Effector memory CD4-positive, alpha-beta T cell (primary cell): ENCODE data around the gene LATS1.
"Not testable (repeated sequence)": the region's sequence is repeated elsewhere in the genome, so short reads cannot be mapped to it uniquely, and the experiment has no call there.

ENCODE experiments used
- DNase-seq, 3 donors: peaks; one replicate each; pipeline ENCODE4 v3.0.0-alpha.2; 2020
- H3K27ac ChIP-seq: 2 replicates; pipeline ENCODE4 v1.7.0; 2013; ENCODE audit warnings: mild to moderate bottlenecking, low read length, moderate library complexity; ENCODE audit not compliant: insufficient read depth, poor library complexity, severe bottlenecking
- H3K27me3 ChIP-seq: replicated peaks from 2 replicates; pipeline ENCODE4 v1.7.0; 2013; ENCODE audit warnings: mild to moderate bottlenecking, low read length; ENCODE audit not compliant: insufficient read depth, control insufficient read depth, poor library complexity, severe bottlenecking
- H3K36me3 ChIP-seq: 2 replicates; pipeline ENCODE4 v1.7.0; 2013; ENCODE audit warnings: mild to moderate bottlenecking, low read length, moderate library complexity; ENCODE audit not compliant: control insufficient read depth, insufficient read depth
- H3K4me1 ChIP-seq: 2 replicates; pipeline ENCODE4 v1.7.0; 2013; ENCODE audit warnings: low read length, mild to moderate bottlenecking; ENCODE audit not compliant: control insufficient read depth, insufficient read depth, poor library complexity, severe bottlenecking
- H3K4me3 ChIP-seq: 2 replicates; pipeline ENCODE4 v1.7.0; 2013; ENCODE audit warnings: low read length, low read depth, mild to moderate bottlenecking; ENCODE audit not compliant: insufficient read depth, poor library complexity, severe bottlenecking
- H3K9me3 ChIP-seq: 2 replicates; pipeline ENCODE4 v1.7.0; 2013; ENCODE audit warnings: mild to moderate bottlenecking, low read length, moderate library complexity; ENCODE audit not compliant: control insufficient read depth
- total RNA-seq, 3 donors: gene quantifications; one replicate each; lab custom pipeline; 2026; lab: John Stamatoyannopoulos, UW

The LATS1 gene
- 60.1 to 92.5 (median 68.3) reads per million in 3 donors for total RNA-seq

DNA sequence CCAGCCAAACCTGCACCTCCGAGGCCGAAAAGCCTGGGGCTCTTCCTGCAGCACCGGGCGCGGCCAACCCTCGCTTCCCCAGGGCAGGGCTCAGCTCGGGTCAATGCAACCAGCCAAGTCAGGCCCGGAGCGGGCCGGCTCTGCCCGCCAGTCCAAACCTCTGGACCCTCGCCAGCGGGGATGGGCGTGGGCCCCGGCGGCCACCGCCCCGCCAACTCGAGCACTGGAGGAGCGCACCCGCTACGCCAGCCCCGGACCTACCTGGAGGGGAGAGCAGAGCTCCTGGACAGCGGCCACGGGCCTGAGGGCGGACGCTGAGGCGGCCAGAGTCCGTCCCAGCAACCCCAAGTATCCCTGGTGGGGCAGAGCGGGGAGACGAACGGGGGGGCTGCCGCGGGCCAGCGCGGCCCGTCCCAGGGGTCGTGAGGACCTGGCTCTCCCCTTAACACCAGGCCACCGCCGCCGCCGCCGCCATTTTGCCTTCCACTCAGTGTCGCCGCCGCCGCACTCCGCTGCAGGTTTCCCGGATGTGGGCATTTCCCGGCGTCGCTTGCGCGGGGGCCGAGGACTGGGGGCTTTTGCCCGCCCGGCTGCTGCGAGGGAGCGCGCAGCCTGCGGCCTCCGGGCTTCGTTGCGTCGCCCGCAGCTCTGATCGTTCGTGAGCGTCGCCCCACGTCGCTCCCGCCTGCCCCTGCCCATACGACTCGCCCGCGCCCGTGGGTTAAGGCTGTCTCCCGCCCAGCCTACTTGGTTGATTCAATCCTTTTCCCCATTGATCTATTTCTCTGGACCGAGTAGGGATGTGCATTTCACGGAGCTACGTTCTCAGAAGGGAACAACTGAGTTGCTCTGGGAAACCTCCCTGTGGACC, at the start of gene LATS1:
TSS of gene LATS1 (minus strand) at position 514 of the 871 bp plus-strand sequence. CDS start 15,975 bp downstream, outside the sequence.
- Histone ChIP-seq H3K27me3 (no peaks in the 10 kb centered on the region), H3K4me3 (peak within 1 kb of the TSS; percentile 87), H3K27ac (peak within 1 kb of the TSS; percentile 91), H3K36me3 (no peaks in the 10 kb centered on the region), H3K9me3 (no peaks in the 10 kb centered on the region), H3K4me1 (peaks cover 5% of the 10 kb centered on the region)
- DNase-seq = peak; percentile 85 to 88 (median 85)

DNA sequence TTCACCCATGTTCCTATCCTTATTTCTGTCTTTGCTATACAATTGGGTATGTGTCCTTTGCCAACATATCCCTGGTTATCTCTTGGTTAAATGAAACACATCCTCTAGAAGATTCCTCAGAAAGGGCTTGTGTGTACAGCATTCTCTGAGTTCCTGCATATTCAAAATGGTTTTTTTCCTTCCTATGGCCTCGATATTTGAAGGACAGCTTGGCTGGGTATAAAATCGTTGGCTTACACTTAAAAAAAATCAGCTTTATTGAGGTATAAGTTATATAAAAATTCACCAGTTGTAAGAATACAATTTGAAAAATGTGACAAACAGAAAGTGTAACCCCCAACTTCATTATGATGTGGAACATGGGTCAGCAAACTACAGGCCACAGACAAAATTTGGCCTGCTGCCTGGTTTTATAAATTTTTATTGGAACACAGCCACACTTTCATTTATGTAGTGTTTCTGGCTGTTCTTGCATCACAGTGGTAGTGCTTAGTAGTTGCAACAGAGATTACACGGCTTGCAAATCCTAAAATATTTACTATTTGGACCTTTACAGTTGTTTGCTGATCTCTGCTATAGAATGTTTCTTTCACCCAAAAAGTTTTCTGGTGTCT, 48.4 kb upstream of the LATS1 start:
- Histone ChIP-seq H3K27me3 (no peaks in the 10 kb centered on the region), H3K4me3 (no peak overlapping the region), H3K27ac (no peak overlapping the region), H3K4me1 (no peaks in the 10 kb centered on the region), H3K9me3 (no peaks in the 10 kb centered on the region), H3K36me3 (peaks cover 3% of the 10 kb centered on the region)
- no peak for DNase-seq

DNA sequence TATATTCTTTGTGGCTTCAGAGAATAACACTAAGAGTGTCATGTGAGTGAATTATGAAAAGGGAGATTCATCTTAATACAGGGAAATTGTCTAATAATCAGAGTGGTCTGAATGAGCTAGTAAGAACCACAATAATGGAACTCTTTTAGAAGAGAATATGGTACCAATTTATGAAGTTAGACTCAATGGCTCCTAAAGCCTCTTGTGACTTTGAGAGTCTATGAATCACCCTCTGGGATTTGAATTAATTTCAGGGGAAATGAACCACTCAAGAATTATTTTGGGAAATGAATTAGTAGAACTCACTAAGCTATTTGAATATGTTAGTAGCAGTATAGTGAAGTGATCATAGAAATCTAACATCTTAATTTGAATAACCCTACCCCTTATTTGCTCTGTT, 46.0 kb upstream of the LATS1 start:
- Histone ChIP-seq H3K4me3 (no peak overlapping the region), H3K36me3 (peaks cover 10% of the 10 kb centered on the region), H3K27me3 (no peaks in the 10 kb centered on the region), H3K4me1 (no peaks in the 10 kb centered on the region), H3K27ac (no peak overlapping the region), H3K9me3 (no peaks in the 10 kb centered on the region)
- DNase-seq = no peak

DNA sequence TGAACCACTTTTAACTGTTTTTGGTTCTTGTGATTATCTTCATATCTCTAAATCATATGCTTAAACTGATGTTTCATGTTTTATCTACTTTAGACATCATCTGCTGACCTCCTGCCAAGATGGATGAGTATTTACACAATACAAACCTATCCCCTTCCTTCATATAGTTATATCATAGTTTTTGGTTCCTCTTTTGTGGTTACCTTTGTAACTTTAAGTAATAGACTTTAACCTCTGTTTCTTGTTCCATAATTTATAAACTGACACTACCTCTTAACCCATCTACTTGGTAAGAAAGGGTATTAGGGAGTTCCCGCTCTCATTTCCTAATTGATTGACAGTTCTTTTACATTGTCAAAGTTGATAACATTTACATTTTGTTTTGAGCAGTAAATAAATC, 43.5 kb upstream of the LATS1 start:
- Histone ChIP-seq H3K4me1 (no peaks in the 10 kb centered on the region), H3K27me3 (no peaks in the 10 kb centered on the region), H3K27ac (no peak overlapping the region), H3K9me3 (no peaks in the 10 kb centered on the region), H3K4me3 (no peak overlapping the region), H3K36me3 (peaks cover 10% of the 10 kb centered on the region)
- no peak for DNase-seq

DNA sequence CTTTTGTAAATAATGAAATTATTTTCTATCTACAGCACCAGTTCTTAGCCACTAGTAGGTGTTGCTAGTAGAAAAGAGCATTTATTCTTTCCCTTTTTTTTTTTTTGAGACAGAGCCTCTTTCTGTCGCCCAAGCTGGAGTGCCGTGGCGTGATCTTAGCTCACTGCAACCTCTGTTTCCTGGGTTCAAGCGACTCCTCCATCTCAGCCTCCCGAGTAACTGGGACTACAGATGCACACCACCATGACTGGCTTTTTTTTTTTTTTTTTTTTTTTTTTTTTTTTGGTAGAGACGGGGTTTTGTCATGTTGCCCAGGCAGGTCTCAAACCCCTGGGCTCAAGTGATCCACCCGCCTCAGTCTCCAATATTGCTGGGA, 38.3 kb upstream of the LATS1 start:
- H3K4me3 ChIP-seq = no peak overlapping the region
- H3K27ac ChIP-seq = no peak overlapping the region
- peaks cover 7% of the 10 kb centered on the region for H3K36me3 ChIP-seq
- H3K27me3 ChIP-seq = no peaks in the 10 kb centered on the region
- H3K4me1 ChIP-seq = peaks cover 3% of the 10 kb centered on the region
- no peak for DNase-seq
- H3K9me3 ChIP-seq = no peaks in the 10 kb centered on the region

DNA sequence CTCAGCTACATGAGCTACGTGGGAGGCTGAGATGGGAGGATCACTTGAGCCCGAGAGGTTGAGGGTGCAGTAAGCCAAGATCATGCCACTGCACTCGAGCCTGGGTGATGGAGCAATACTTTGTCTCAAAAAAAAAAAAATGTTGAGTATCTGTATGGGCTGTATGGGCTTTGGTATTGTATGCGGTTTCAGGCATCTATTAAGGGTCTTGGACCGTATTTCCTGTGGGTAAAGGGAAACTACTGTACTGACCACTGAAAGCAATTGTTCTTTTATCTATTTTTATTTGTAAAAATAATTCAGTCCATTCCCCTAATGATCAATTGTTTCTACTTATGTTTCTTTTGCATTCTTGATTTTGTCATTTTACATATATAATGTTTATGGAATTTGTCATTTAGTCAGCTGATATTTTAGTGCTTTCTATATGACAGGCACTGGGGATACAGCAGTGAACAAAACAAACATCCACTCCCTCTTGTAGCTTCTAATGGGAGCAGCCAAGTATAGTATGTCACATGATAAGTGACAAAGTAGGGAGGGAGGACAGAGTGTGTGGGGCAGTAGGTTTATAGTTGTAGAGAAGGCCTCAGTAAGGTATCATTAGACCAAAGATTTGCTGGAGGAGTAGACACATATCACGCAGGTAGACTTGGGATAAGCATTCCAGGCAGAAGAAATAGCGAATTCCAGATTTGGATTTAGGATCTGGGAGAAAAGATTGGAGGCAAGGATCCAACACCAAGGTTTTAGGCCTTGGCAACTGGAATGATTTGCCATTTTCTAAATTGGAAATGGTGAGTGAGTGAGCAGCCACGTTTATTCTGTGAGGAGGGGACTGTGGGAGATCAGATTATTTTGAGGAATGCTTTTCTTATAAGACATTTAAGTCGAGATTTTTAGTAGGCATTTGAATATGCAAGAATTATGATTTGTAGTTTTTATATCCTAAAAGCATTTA, 37.7 kb upstream of the LATS1 start:
- Histone ChIP-seq H3K36me3 (peaks cover 7% of the 10 kb centered on the region), H3K27ac (no peak overlapping the region), H3K4me3 (no peak overlapping the region), H3K4me1 (peaks cover 8% of the 10 kb centered on the region), H3K9me3 (no peaks in the 10 kb centered on the region), H3K27me3 (no peaks in the 10 kb centered on the region)
- DNase-seq = no peak

DNA sequence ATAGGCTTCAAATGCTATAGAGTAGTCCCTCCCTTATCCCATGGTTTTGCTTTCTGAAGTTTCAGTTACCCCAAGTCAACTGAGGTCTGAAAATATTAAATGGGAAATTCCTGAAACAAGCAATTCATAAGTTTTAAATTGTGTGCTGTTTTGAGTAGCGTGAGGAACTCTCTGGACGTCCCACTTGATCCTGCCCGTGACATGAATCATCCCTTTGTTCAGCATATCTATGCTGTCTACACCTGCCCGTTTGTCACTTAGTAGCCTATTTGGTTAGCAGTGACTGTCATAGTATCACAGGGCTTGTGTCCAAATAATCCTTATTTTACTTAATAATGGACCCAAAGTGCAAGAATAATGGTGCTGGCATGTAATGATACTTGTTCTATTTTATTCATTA, 36.6 kb upstream of the LATS1 start:
- DNase-seq = no peak
- H3K36me3 ChIP-seq = no peaks in the 10 kb centered on the region
- H3K4me3 ChIP-seq = no peak overlapping the region
- H3K4me1 ChIP-seq = peaks cover 14% of the 10 kb centered on the region
- H3K9me3 ChIP-seq = no peaks in the 10 kb centered on the region
- no peaks in the 10 kb centered on the region for H3K27me3 ChIP-seq
- no peak overlapping the region for H3K27ac ChIP-seq

DNA sequence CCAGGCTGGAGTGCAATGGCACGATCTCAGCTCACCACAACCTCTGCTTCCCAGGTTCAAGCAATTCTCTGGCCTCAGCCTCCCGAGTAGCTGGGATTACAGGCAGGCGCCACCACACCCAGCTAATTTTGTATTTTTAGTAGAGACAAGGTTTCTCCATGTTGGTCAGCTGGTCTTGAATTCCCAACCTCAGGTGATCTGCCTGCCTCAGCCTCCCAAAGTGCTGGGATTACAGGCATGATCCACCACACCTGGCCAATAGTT, 35.4 kb upstream of the LATS1 start:
- H3K36me3 ChIP-seq, DNase-seq, H3K4me3 ChIP-seq, H3K9me3 ChIP-seq, H3K27ac ChIP-seq, H3K27me3 ChIP-seq: not testable (repeated sequence)
- peaks cover 14% of the 10 kb centered on the region for H3K4me1 ChIP-seq

DNA sequence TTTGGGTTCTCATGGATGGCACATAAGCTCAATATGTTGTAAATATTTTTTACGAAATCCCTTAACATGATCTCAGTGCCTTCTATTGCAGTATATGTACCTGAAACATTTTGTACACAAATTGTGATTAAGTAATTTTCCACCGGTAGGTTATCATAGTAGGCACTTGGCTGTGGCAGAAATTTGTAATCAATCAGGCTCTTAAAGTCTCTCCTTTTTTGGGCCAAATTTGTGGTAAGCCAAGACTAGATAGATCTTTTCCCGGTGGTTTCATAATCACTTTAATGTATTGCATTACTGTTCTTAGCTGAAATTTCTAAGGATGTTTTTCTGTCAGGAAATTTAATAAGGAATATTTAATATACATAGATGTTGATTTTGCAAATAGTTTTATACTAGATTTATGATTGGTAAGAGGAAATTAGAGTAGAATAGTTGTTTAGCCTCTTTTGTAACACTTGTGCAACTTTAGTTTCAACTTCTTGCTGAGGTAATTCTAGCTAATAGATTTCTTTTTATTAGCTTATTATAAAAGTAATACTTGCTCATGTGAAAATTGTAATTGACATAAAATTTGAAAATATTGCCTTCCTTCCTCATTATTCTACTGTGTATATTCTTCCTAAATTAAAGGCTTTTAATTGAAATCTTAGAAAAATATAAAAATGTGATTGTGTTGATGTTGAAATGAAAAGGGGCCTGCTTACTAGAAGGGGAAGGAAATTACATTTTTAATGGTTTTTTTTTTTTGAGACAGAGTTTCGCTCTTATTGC, 34.9 kb upstream of the LATS1 start:
- Histone ChIP-seq H3K4me1 (peaks cover 14% of the 10 kb centered on the region), H3K36me3 (no peaks in the 10 kb centered on the region), H3K27ac (no peak overlapping the region), H3K4me3 (no peak overlapping the region), H3K9me3 (no peaks in the 10 kb centered on the region), H3K27me3 (no peaks in the 10 kb centered on the region)
- no peak for DNase-seq
